Vagina (tissue), 2 donors: ENCODE data around the gene SMURF1.

Experiments used
- POLR2A ChIP-seq, 2 donors: fragments of 450-650 bp; IDR thresholded peaks; one replicate each; pipeline ENCODE4 v1.6.1; 2017; ENCODE audit warnings: antibody characterized with exemption in 2 of 2, mild to moderate bottlenecking in 2 of 2, moderate library complexity in 2 of 2
- TF ChIP-seq, protein P1 (sequence below), 3 experiments: fragments of 450-650 bp in 2 of 3; fragments of 200-600 bp in 1 of 3; sonication (generic) in 1 of 3; IDR thresholded peaks; one replicate each; pipeline ENCODE4 v1.5.1; 2017 to 2019; ENCODE audit warnings: antibody characterized with exemption in 3 of 3, mild to moderate bottlenecking in 2 of 3, moderate library complexity in 2 of 3

- TF ChIP-seq, protein P1, sequence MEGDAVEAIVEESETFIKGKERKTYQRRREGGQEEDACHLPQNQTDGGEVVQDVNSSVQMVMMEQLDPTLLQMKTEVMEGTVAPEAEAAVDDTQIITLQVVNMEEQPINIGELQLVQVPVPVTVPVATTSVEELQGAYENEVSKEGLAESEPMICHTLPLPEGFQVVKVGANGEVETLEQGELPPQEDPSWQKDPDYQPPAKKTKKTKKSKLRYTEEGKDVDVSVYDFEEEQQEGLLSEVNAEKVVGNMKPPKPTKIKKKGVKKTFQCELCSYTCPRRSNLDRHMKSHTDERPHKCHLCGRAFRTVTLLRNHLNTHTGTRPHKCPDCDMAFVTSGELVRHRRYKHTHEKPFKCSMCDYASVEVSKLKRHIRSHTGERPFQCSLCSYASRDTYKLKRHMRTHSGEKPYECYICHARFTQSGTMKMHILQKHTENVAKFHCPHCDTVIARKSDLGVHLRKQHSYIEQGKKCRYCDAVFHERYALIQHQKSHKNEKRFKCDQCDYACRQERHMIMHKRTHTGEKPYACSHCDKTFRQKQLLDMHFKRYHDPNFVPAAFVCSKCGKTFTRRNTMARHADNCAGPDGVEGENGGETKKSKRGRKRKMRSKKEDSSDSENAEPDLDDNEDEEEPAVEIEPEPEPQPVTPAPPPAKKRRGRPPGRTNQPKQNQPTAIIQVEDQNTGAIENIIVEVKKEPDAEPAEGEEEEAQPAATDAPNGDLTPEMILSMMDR (IDR thresholded peaks at IDR 0.05), result no peak
- no peak for TF ChIP-seq POLR2A (IDR thresholded peaks at IDR 0.05)
Observed at GRCh38 chr7:99143853-99144672, at the start of gene SMURF1.
